Heart right ventricle (tissue), 16 donors: ENCODE data around the gene HLF. TPM values are rescaled to one million over a fixed set of nuclear protein-coding genes. Genes with fewer than 3 reads are reported as not detected.
A peak's percentile ranks its signal among the peaks of the same experiment; 100 is the strongest.

ENCODE experiments used
- ATAC-seq, 8 donors: fragments of 200-7000 bp; cut with Tn5 transposase; one replicate each; pipeline ENCODE4 v1.9.1; 2020; ENCODE audit warnings: mild to moderate bottlenecking in 8 of 8, moderate library complexity in 8 of 8, moderate number of reproducible peaks in 1 of 8
- DNase-seq, 2 donors: peaks; one replicate each; pipeline ENCODE4 v3.0.0-alpha.2; 2020
- H3K27ac ChIP-seq, 10 donors: fragments of 200-600 bp; sonication (generic) in 2 of 10; one replicate each; pipeline versions ENCODE4 v1.5.0 to v1.8.0; 2020 to 2022; ENCODE audit warnings: mild to moderate bottlenecking in 3 of 10
- H3K27me3 ChIP-seq, 7 donors: fragments of 200-600 bp; one replicate each; pipeline ENCODE4 v1.8.0; 2021 to 2022; ENCODE audit warnings: mild to moderate bottlenecking in 2 of 7
- H3K36me3 ChIP-seq, 9 donors: fragments of 200-600 bp; sonication (generic) in 1 of 9; one replicate each; pipeline versions ENCODE4 v1.5.0 to v1.8.0; 2020 to 2022; ENCODE audit warnings: mild to moderate bottlenecking in 2 of 9
- H3K4me1 ChIP-seq, 9 donors: fragments of 200-600 bp; sonication (generic) in 1 of 9; one replicate each; pipeline versions ENCODE4 v1.5.0 to v1.8.0; 2020 to 2022; ENCODE audit warnings: mild to moderate bottlenecking in 4 of 9
- H3K4me3 ChIP-seq, 10 donors: fragments of 200-600 bp; sonication (generic) in 2 of 10; one replicate each; pipeline versions ENCODE4 v1.5.0 to v1.8.0; 2020 to 2022; ENCODE audit warnings: mild to moderate bottlenecking in 7 of 10, moderate library complexity in 2 of 10
- H3K9me3 ChIP-seq, 11 donors: fragments of 200-600 bp in 10 of 11; sonication (generic) in 2 of 11; one replicate each; pipeline versions ENCODE4 v1.5.0 to v1.8.0; 2013 to 2022; ENCODE audit warnings: mild to moderate bottlenecking in 2 of 11, control low read depth in 1 of 11, moderate library complexity in 1 of 11
- WGBS, 2 donors: extraction: QIAGEN DNeasy Blood & Tissue Kit; methylation state at CpG; one replicate each; pipeline ENCODE4 v1.1.7; 2013; ENCODE audit warnings: inconsistent platforms in 1 of 2; 5-methylcytosine and 5-hydroxymethylcytosine counted together
- intact Hi-C, 10 donors: fragments of 100-400 bp; cut with DNase I; formaldehyde crosslinking; loops; one replicate each; pipeline versions ENCODE4 v1.11.1 to v1.14.2; 2022
- polyA plus RNA-seq, 2 donors: library from polyadenylated mRNA; stranded (reverse); fragments of 200-250 nt; gene quantifications; one replicate each; pipeline ENCODE4 v1.2.3, GENCODE V29; 2013
- total RNA-seq, 10 donors: library from RNA; stranded (reverse); fragmentation: NEBNext Ultra II Directional in 3 of 10; extraction: Animal tissue kit (Norgen Biotek cat#: 25700) in 3 of 10; gene quantifications; one replicate each; pipeline versions ENCODE4 v1.2.1 to v1.2.4, GENCODE V29; 2021 to 2023
- TF ChIP-seq, protein P1 (sequence below), 9 donors: fragments of 200-600 bp; sonication (generic) in 2 of 9; IDR thresholded peaks; one replicate each; pipeline versions ENCODE4 v1.5.0 to v1.8.0; 2021 to 2022; ENCODE audit warnings: antibody characterized with exemption in 9 of 9, mild to moderate bottlenecking in 5 of 9, moderate library complexity in 1 of 9
- donor health status: Arrhythmogenic right ventricular cardiomyopathy.
- donor health status: ischemic (EF 13 %, LVEDD 7.1; RV severe dilation, severe dysfunction).
- donor health status: healthy with polysubstance abuse.
- donor health status: DM: no; HTN: yes; CAD: no.
- donor health status: DM: no; HTN: no; CAD: no.
- donor health status: ischemic (EF 25% LVEDD 6.9; RV normal size, moderate dysfunction).
- donor health status: ischemic (EF 25% LVEDD 5.7; RV mildly dilated, moderate dysfunction).
- donor health status: healthy.
- donor health status: DM: yes; HTN: yes; CAD: no.
- donor health status: Ischemic cardiomyopathy.
- donor health status: ischemic (EF 35%, LVEDD 5.7; RV mildly dilated, moderate dysfunction).
- donor health status: nonischemic (EF 11% LVEDD 7.7; RV severe dilation, severe dysfunction).
- donor health status: DM: yes; HTN: yes; CAD: no.
- donor health status: PGD.
- donor health status: ischemic (EF 29% LVEDD 5.4; RV normal size, mild dysfunction).
- donor health status: nonischemic (EF 23%, LVEDD 6.1; RV moderate dilation, normal function).

HLF gene
- total and polyA plus RNA-seq, 12 donors = 4.1 to 42.5 (median 30.1) TPM

DNA sequence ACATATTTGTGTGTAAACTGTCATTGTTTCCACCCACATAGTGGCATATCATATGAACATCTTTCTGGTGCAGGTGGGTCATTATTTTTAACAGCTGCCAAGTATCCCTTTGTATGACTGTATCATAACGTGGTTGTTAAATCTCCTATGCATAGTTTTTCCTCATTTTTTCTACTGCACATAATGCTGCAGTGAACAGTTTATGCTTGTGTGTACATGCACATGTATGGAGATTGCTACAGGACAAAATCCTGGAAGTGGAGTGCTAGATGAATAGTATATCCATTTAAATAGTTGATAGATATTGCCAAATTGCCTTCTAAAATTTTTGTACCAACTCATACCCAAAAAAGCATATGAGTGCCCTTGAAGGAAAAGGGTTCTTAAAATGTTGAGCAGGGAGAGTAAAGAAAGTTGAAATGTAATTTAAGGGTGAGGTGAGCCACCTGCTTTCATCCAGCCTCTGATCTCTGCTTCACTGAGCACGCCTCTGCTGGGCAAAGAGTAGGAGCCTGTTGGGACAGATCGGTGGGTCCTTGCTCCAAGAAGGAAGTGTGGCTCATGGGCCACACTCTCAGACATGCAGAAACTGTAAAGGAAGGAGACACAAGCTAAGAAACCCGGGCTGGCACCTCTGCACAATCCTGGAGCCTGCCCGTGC is 55.3 kb downstream of the HLF start:
- TF ChIP-seq, protein P1, sequence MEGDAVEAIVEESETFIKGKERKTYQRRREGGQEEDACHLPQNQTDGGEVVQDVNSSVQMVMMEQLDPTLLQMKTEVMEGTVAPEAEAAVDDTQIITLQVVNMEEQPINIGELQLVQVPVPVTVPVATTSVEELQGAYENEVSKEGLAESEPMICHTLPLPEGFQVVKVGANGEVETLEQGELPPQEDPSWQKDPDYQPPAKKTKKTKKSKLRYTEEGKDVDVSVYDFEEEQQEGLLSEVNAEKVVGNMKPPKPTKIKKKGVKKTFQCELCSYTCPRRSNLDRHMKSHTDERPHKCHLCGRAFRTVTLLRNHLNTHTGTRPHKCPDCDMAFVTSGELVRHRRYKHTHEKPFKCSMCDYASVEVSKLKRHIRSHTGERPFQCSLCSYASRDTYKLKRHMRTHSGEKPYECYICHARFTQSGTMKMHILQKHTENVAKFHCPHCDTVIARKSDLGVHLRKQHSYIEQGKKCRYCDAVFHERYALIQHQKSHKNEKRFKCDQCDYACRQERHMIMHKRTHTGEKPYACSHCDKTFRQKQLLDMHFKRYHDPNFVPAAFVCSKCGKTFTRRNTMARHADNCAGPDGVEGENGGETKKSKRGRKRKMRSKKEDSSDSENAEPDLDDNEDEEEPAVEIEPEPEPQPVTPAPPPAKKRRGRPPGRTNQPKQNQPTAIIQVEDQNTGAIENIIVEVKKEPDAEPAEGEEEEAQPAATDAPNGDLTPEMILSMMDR (IDR thresholded peaks at IDR 0.05) = no peak
- intact Hi-C loops = no loop called here

DNA sequence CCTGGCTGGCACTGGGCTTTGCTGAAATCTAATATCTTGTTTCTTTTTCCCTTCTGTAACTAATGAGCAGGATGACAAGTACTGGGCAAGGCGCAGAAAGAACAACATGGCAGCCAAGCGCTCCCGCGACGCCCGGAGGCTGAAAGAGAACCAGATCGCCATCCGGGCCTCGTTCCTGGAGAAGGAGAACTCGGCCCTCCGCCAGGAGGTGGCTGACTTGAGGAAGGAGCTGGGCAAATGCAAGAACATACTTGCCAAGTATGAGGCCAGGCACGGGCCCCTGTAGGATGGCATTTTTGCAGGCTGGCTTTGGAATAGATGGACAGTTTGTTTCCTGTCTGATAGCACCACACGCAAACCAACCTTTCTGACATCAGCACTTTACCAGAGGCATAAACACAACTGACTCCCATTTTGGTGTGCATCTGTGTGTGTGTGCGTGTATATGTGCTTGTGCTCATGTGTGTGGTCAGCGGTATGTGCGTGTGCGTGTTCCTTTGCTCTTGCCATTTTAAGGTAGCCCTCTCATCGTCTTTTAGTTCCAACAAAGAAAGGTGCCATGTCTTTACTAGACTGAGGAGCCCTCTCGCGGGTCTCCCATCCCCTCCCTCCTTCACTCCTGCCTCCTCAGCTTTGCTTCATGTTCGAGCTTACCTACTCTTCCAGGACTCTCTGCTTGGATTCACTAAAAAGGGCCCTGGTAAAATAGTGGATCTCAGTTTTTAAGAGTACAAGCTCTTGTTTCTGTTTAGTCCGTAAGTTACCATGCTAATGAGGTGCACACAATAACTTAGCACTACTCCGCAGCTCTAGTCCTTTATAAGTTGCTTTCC is 56.0 kb downstream of the HLF start:
- Histone ChIP-seq H3K36me3 (peaks cover 0 to 68% (median 0%) of the 10 kb centered on the region in 9 donors), H3K4me3 (no peak overlapping the region), H3K27ac (peak overlapping the region in 1 of 10 donors; percentile 9), H3K9me3 (no peaks in the 10 kb centered on the region), H3K4me1 (peaks cover 0 to 5% (median 0%) of the 10 kb centered on the region in 9 donors), H3K27me3 (no peaks in the 10 kb centered on the region)
- TF ChIP-seq, protein P1 (IDR thresholded peaks at IDR 0.05) = no peak
- intact Hi-C loops = no loop called here
- ATAC-seq = peak in 1 of 8 donors; percentile 14
- no peak for DNase-seq
- 93 to 94% methylated on average over 23 of the region's 23 CpGs for WGBS, 2 donors

More for the DNA sequence above, 55.3 kb downstream of the HLF start:
- Histone ChIP-seq H3K9me3 (no peaks in the 10 kb centered on the region), H3K4me1 (peaks cover 0 to 5% (median 0%) of the 10 kb centered on the region in 9 donors), H3K27me3 (no peaks in the 10 kb centered on the region), H3K36me3 (peaks cover 0 to 76% (median 0%) of the 10 kb centered on the region in 9 donors), H3K4me3 (no peak overlapping the region), H3K27ac (no peak overlapping the region)
- DNase-seq (no peak), ATAC-seq (no peak)
- WGBS, 2 donors = 89% methylated on average over 5 of the region's 5 CpGs

DNA sequence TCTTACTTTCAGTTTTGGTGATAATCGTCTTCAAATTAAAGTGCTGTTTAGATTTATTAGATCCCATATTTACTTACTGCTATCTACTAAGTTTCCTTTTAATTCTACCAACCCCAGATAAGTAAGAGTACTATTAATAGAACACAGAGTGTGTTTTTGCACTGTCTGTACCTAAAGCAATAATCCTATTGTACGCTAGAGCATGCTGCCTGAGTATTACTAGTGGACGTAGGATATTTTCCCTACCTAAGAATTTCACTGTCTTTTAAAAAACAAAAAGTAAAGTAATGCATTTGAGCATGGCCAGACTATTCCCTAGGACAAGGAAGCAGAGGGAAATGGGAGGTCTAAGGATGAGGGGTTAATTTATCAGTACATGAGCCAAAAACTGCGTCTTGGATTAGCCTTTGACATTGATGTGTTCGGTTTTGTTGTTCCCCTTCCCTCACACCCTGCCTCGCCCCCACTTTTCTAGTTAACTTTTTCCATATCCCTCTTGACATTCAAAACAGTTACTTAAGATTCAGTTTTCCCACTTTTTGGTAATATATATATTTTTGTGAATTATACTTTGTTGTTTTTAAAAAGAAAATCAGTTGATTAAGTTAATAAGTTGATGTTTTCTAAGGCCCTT is 56.8 kb downstream of the HLF start:
- TF ChIP-seq, protein P1 (IDR thresholded peaks at IDR 0.05) = no peak
- Histone ChIP-seq H3K27me3 (no peaks in the 10 kb centered on the region), H3K27ac (peak overlapping the region in 1 of 10 donors; percentile 9), H3K4me3 (no peak overlapping the region), H3K36me3 (peaks cover 0 to 61% (median 0%) of the 10 kb centered on the region in 9 donors), H3K4me1 (peaks cover 0 to 5% (median 0%) of the 10 kb centered on the region in 9 donors), H3K9me3 (no peaks in the 10 kb centered on the region)
- ATAC-seq (peak in 3 of 8 donors; percentile 57 to 75 (median 66)), DNase-seq (no peak)
- WGBS, 2 donors = 38 to 55% methylated on average over 6 of the region's 6 CpGs
- intact Hi-C loops = no loop called here

DNA sequence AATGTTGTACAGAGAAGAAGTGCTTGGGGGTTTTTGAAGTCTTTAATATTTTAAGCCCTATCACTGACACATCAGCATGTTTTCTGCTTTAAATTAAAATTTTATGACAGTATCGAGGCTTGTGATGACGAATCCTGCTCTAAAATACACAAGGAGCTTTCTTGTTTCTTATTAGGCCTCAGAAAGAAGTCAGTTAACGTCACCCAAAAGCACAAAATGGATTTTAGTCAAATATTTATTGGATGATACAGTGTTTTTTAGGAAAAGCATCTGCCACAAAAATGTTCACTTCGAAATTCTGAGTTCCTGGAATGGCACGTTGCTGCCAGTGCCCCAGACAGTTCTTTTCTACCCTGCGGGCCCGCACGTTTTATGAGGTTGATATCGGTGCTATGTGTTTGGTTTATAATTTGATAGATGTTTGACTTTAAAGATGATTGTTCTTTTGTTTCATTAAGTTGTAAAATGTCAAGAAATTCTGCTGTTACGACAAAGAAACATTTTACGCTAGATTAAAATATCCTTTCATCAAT is 57.8 kb downstream of the HLF start:
- WGBS, 2 donors = 92 to 94% methylated on average over 11 of the region's 11 CpGs
- Histone ChIP-seq H3K27ac (no peak overlapping the region), H3K27me3 (no peaks in the 10 kb centered on the region), H3K9me3 (no peaks in the 10 kb centered on the region), H3K36me3 (peaks cover 0 to 51% (median 0%) of the 10 kb centered on the region in 9 donors), H3K4me3 (no peak overlapping the region), H3K4me1 (peaks cover 0 to 5% (median 0%) of the 10 kb centered on the region in 9 donors)
- TF ChIP-seq, protein P1 (IDR thresholded peaks at IDR 0.05) = no peak
- DNase-seq = no peak
- ATAC-seq = no peak
- intact Hi-C loops = no loop called here
